Measurements from ENCODE around the gene CAMTA1. TPM values are rescaled to one million over a fixed set of nuclear protein-coding genes. Genes with fewer than 3 reads are reported as not detected.

CAMTA1 gene
- total and polyA plus RNA-seq, 4 donors, result 78.7 to 438 (median 173) TPM

DNA sequence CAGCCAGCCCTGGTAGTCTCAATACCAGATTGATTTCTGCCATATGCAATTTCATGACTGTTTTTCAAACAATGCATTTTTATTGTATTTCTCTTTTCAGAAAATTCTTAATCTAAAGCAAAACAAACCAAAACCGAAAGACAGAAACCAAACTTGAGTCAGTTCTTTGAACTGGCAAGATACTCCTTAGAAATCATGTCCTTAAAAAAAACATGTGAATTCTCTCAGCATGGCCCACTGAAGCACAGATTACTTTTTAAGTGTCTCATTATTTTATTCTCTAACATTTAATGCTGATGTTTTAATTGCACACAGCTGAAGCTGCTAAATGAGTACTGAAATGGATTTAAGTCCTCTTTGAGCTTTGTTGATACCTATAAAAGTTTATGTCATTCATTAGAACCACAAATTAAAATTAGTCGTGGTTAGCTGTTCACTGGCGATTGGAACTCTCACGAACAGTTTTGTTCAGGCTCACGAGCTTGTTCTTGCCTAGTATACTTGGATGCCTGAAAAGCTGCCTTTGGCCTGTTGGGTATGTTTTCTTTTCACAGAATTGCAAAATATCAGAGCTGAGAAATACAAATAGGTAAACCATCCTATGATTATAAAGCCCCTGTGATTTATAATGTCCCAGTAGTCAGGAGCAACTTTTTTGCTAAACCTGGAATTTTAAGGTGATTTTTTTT lies 87.5 kb downstream of the CAMTA1 start:
- intact Hi-C loops (cut with DNase I), result loop anchor here in 1 of 2 donors (5.0 kb wide), 1 partner anchor 130 kb away; no protein-coding TSS in a partner anchor
- H3K4me3 ChIP-seq (ENCODE audit: low read length in 2 of 2), result no peak overlapping the region
- no peaks in the 10 kb centered on the region for H3K9me3 ChIP-seq (ENCODE audit: control insufficient read depth, low read length)
- H3K36me3 ChIP-seq (ENCODE audit: control insufficient read depth in 1 of 2, insufficient read depth in 2 of 2, low read length in 1 of 2), result no peaks in the 10 kb centered on the region
- H3K4me1 ChIP-seq (ENCODE audit: control insufficient read depth in 1 of 2, insufficient read depth in 2 of 2, low read length in 2 of 2), result peaks cover 0 to 11% of the 10 kb centered on the region in 2 donors
- no peak overlapping the region for H3K27ac ChIP-seq (ENCODE audit: low read depth in 1 of 2, low read length in 2 of 2)
- 54 to 60% methylated on average over 5 of the region's 5 CpGs for WGBS, 2 donors
- H3K27me3 ChIP-seq (ENCODE audit: control insufficient read depth in 1 of 2, insufficient read depth in 2 of 2, low read length in 1 of 2), result no peaks in the 10 kb centered on the region
- no peak for ATAC-seq (ENCODE audit: low FRiP score)
- no peak for DNase-seq

DNA sequence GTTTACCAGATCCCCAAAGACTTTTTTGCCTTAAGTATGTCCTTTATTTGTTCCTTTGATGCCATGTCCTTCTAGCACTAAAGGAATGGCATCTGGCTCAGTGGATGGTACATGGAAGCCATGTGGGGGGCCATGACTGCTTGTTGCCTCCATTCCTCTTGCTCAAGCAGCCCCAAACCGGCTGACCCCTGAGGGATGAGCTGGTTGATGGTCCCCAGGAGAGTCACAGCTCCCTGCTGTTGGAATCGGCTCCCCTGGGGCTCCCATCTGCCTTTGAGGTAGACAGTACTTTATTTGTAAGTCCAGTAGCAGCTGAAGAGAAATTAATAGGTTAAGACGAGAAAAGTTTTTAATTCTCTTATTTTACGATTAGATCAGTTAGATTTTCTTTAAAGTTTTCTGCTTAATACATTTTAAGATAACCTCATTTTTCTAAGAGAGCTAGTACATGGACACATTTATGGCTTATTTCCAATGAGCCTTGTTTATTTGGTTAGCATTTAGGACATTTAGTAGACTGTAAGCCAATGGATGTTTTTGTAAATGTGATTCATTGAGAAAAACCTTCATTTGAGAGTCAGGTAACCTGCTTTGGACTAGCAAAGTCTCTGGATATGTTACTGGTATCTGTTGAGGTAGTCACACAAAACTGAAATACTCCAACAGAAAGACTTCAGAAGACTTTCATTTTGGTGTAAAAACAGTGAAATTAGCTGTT lies 88.2 kb downstream of the CAMTA1 start:
- intact Hi-C loops (cut with DNase I), result loop anchor here in 1 of 2 donors (5.0 kb wide), 1 partner anchor 131 kb away; no protein-coding TSS in a partner anchor
- no peaks in the 10 kb centered on the region for H3K9me3 ChIP-seq (ENCODE audit: control insufficient read depth, low read length)
- WGBS, 2 donors, result 35 to 44% methylated on average over 4 of the region's 4 CpGs
- peak overlapping the region in 1 of 2 donors; percentile 61 for H3K27ac ChIP-seq (ENCODE audit: low read depth in 1 of 2, low read length in 2 of 2)
- no peaks in the 10 kb centered on the region for H3K27me3 ChIP-seq (ENCODE audit: control insufficient read depth in 1 of 2, insufficient read depth in 2 of 2, low read length in 1 of 2)
- no peaks in the 10 kb centered on the region for H3K36me3 ChIP-seq (ENCODE audit: control insufficient read depth in 1 of 2, insufficient read depth in 2 of 2, low read length in 1 of 2)
- no peak for ATAC-seq (ENCODE audit: low FRiP score)
- H3K4me3 ChIP-seq (ENCODE audit: low read length in 2 of 2), result no peak overlapping the region
- no peak for DNase-seq
- peaks cover 0 to 8% of the 10 kb centered on the region in 2 donors for H3K4me1 ChIP-seq (ENCODE audit: control insufficient read depth in 1 of 2, insufficient read depth in 2 of 2, low read length in 2 of 2)

GRCh38 chr1:6874298-6874697 lies 89.0 kb downstream of the CAMTA1 start:
- WGBS, 2 donors, result 95 to 97% methylated on average over 4 of the region's 4 CpGs
- Histone ChIP-seq H3K9me3 (ENCODE audit: control insufficient read depth, low read length) (no peaks in the 10 kb centered on the region), H3K27me3 (ENCODE audit: control insufficient read depth in 1 of 2, insufficient read depth in 2 of 2, low read length in 1 of 2) (no peaks in the 10 kb centered on the region), H3K27ac (ENCODE audit: low read depth in 1 of 2, low read length in 2 of 2) (no peak overlapping the region), H3K36me3 (ENCODE audit: control insufficient read depth in 1 of 2, insufficient read depth in 2 of 2, low read length in 1 of 2) (no peaks in the 10 kb centered on the region), H3K4me1 (ENCODE audit: control insufficient read depth in 1 of 2, insufficient read depth in 2 of 2, low read length in 2 of 2) (peaks cover 0 to under 1% of the 10 kb centered on the region in 2 donors), H3K4me3 (ENCODE audit: low read length in 2 of 2) (no peak overlapping the region)
- ATAC-seq (ENCODE audit: low FRiP score) (no peak), DNase-seq (no peak)
- intact Hi-C loops (cut with DNase I), result loop anchor here in 1 of 2 donors (5.0 kb wide), 1 partner anchor 132 kb away; no protein-coding TSS in a partner anchor

GRCh38 chr1:6880951-6881690 lies 95.9 kb downstream of the CAMTA1 start:
- Histone ChIP-seq H3K4me1 (ENCODE audit: control insufficient read depth in 1 of 2, insufficient read depth in 2 of 2, low read length in 2 of 2) (no peaks in the 10 kb centered on the region), H3K27ac (ENCODE audit: low read depth in 1 of 2, low read length in 2 of 2) (no peak overlapping the region), H3K36me3 (ENCODE audit: control insufficient read depth in 1 of 2, insufficient read depth in 2 of 2, low read length in 1 of 2) (no peaks in the 10 kb centered on the region), H3K27me3 (ENCODE audit: control insufficient read depth in 1 of 2, insufficient read depth in 2 of 2, low read length in 1 of 2) (no peaks in the 10 kb centered on the region), H3K9me3 (ENCODE audit: control insufficient read depth, low read length) (no peaks in the 10 kb centered on the region), H3K4me3 (ENCODE audit: low read length in 2 of 2) (no peak overlapping the region)
- DNase-seq (no peak), ATAC-seq (ENCODE audit: low FRiP score) (no peak)
- intact Hi-C loops (cut with DNase I), result no loop called here
- 82% methylated on average over 12 of the region's 12 CpGs for WGBS, 2 donors

DNA sequence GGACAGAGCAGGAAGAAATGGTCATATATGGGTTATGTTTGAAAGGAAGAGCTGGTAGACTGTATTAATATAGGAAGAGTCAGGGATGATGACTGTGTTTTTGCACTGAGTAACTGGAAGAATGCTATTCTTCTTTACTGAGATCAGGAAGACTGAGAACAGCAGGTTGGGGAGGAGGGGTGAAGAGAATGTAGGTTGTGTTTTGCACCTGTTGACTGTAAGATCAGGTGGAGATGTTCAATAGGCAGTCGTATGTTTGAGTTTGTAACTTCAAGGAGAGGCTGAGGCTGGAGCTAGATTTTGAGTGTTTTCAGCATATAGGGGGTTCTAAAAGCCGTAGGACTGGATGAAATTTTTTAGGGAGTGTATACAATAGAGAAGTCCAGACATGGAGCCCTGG lies 97.2 kb downstream of the CAMTA1 start:
- Histone ChIP-seq H3K9me3 (ENCODE audit: control insufficient read depth, low read length) (no peaks in the 10 kb centered on the region), H3K27ac (ENCODE audit: low read depth in 1 of 2, low read length in 2 of 2) (no peak overlapping the region), H3K36me3 (ENCODE audit: control insufficient read depth in 1 of 2, insufficient read depth in 2 of 2, low read length in 1 of 2) (no peaks in the 10 kb centered on the region), H3K4me1 (ENCODE audit: control insufficient read depth in 1 of 2, insufficient read depth in 2 of 2, low read length in 2 of 2) (no peaks in the 10 kb centered on the region), H3K4me3 (ENCODE audit: low read length in 2 of 2) (no peak overlapping the region), H3K27me3 (ENCODE audit: control insufficient read depth in 1 of 2, insufficient read depth in 2 of 2, low read length in 1 of 2) (no peaks in the 10 kb centered on the region)
- WGBS, 2 donors, result 94 to 95% methylated on average over 2 of the region's 2 CpGs
- DNase-seq (no peak), ATAC-seq (ENCODE audit: low FRiP score) (no peak)
- intact Hi-C loops (cut with DNase I), result no loop called here

GRCh38 chr1:6884652-6885153 lies 99.4 kb downstream of the CAMTA1 start:
- DNase-seq, result no peak
- 95 to 98% methylated on average over 3 of the region's 3 CpGs for WGBS, 2 donors
- H3K36me3 ChIP-seq (ENCODE audit: control insufficient read depth in 1 of 2, insufficient read depth in 2 of 2, low read length in 1 of 2), result no peaks in the 10 kb centered on the region
- no peaks in the 10 kb centered on the region for H3K4me1 ChIP-seq (ENCODE audit: control insufficient read depth in 1 of 2, insufficient read depth in 2 of 2, low read length in 2 of 2)
- H3K9me3 ChIP-seq (ENCODE audit: control insufficient read depth, low read length), result no peaks in the 10 kb centered on the region
- no peaks in the 10 kb centered on the region for H3K27me3 ChIP-seq (ENCODE audit: control insufficient read depth in 1 of 2, insufficient read depth in 2 of 2, low read length in 1 of 2)
- no peak overlapping the region for H3K27ac ChIP-seq (ENCODE audit: low read depth in 1 of 2, low read length in 2 of 2)
- H3K4me3 ChIP-seq (ENCODE audit: low read length in 2 of 2), result no peak overlapping the region
- ATAC-seq (ENCODE audit: low FRiP score), result no peak
- intact Hi-C loops (cut with DNase I), result loop anchor here in 1 of 2 donors (5.0 kb wide), 1 partner anchor 162 kb away; no protein-coding TSS in a partner anchor

DNA sequence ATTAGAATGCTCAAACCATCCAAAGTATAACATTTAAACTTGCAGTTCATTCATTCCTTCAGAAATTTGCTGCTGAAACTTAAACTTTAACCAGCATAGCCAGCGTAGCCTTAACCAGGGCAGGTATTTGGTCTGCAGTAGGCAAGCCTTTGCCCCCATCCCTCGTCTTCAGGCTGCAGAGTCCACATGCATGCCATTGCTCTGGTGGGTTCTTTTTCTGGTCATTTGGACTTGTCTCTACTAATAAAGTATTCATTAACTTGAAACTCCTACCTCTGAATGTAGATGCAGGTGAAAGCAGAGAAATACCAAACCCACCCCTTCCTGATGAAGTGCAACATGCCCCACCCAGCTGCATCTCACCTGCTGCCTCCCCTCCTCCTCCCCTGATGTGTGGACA lies 100.2 kb downstream of the CAMTA1 start:
- ATAC-seq (ENCODE audit: low FRiP score) (no peak), DNase-seq (no peak)
- Histone ChIP-seq H3K4me3 (ENCODE audit: low read length in 2 of 2) (no peak overlapping the region), H3K27me3 (ENCODE audit: control insufficient read depth in 1 of 2, insufficient read depth in 2 of 2, low read length in 1 of 2) (no peaks in the 10 kb centered on the region), H3K4me1 (ENCODE audit: control insufficient read depth in 1 of 2, insufficient read depth in 2 of 2, low read length in 2 of 2) (no peaks in the 10 kb centered on the region), H3K36me3 (ENCODE audit: control insufficient read depth in 1 of 2, insufficient read depth in 2 of 2, low read length in 1 of 2) (no peaks in the 10 kb centered on the region), H3K27ac (ENCODE audit: low read depth in 1 of 2, low read length in 2 of 2) (no peak overlapping the region), H3K9me3 (ENCODE audit: control insufficient read depth, low read length) (no peaks in the 10 kb centered on the region)
- WGBS, 2 donors, result 93 to 96% methylated on average over 2 of the region's 2 CpGs
- intact Hi-C loops (cut with DNase I), result loop anchor here in 1 of 2 donors (5.0 kb wide), 1 partner anchor 163 kb away; no protein-coding TSS in a partner anchor

DNA sequence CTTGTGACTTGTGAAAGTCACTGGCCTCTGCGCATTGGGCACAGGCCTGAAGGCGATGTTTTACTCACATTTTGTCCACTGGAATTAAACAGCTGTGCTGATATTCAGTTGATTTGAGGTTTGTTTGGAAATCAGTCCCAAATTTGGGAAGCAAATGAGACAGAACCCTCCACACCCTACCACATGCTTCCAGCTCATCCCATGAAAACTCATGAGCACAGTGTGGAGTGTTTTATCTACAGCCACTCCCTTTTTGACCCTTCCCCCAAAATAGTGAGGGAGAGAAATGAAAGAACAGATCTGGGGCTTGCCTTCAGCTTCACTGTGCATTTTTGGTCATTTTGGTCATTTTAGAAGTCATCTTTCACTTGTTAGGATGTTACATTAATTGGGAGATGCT lies 101.3 kb downstream of the CAMTA1 start:
- WGBS, 2 donors, result 98% methylated on average over 2 of the region's 2 CpGs
- ATAC-seq (ENCODE audit: low FRiP score) (no peak), DNase-seq (no peak)
- no peaks in the 10 kb centered on the region for H3K36me3 ChIP-seq (ENCODE audit: control insufficient read depth in 1 of 2, insufficient read depth in 2 of 2, low read length in 1 of 2)
- H3K9me3 ChIP-seq (ENCODE audit: control insufficient read depth, low read length), result no peaks in the 10 kb centered on the region
- intact Hi-C loops (cut with DNase I), result loop anchor here in 1 of 2 donors (5.0 kb wide), 1 partner anchor 164 kb away; no protein-coding TSS in a partner anchor
- no peaks in the 10 kb centered on the region for H3K4me1 ChIP-seq (ENCODE audit: control insufficient read depth in 1 of 2, insufficient read depth in 2 of 2, low read length in 2 of 2)
- no peak overlapping the region for H3K27ac ChIP-seq (ENCODE audit: low read depth in 1 of 2, low read length in 2 of 2)
- H3K27me3 ChIP-seq (ENCODE audit: control insufficient read depth in 1 of 2, insufficient read depth in 2 of 2, low read length in 1 of 2), result no peaks in the 10 kb centered on the region
- no peak overlapping the region for H3K4me3 ChIP-seq (ENCODE audit: low read length in 2 of 2)
